Endothelial cell of umbilical vein (primary cell): ENCODE measurements around the gene HS6ST2. TPM values are rescaled to one million over a fixed set of nuclear protein-coding genes. Genes with fewer than 3 reads are reported as not detected.
A peak's percentile ranks its signal among the peaks of the same experiment; 100 is the strongest.

Experiments used
- BruUV-seq: library from RNA; stranded (reverse); fragments of 400-500 nt; replicated peaks from 2 replicates; lab custom pipeline; 2021; lab: Mats Ljungman, UMichigan
- CTCF ChIA-PET: fragments of 300-600, 350-600 bp; sonication (Branson Sonifier 250); formaldehyde crosslinking; loops from one replicate; lab custom pipeline; 2021; ENCODE audit warnings: antibody characterized with exemption, inconsistent platforms; lab: Charles Lee
- POLR2A ChIA-PET: fragments of 300-600, 350-600 bp; sonication (Branson Sonifier 250); formaldehyde crosslinking; loops from one replicate; lab custom pipeline; 2021; ENCODE audit warnings: antibody characterized with exemption, inconsistent platforms; lab: Charles Lee
- DNase-seq: peaks from one replicate; pipeline ENCODE4 v3.0.0-alpha.2; 2011; ENCODE audit warnings: low read depth, low spot score
- FAIRE-seq: peaks from 2 replicates; lab custom pipeline; 2011; peaks lifted over from hg19 to GRCh38; lab: Jason Lieb, UNC
- H2AFZ ChIP-seq: 2 replicates; pipeline ENCODE4 v1.6.0; 2012; ENCODE audit warnings: low read depth, low read length, control low read depth, inconsistent platforms
- H3K27ac ChIP-seq: 2 replicates; pipeline ENCODE4 v1.5.1; 2011; ENCODE audit warnings: low read depth, mild to moderate bottlenecking, control low read depth, low read length, moderate library complexity; ENCODE audit not compliant: insufficient read depth
- H3K27me3 ChIP-seq, 2 experiments: 2 replicates each; pipeline versions ENCODE4 v1.6.0 to v1.6.1; 2011; ENCODE audit warnings: low read length in 2 of 2, mixed read lengths in 1 of 2; ENCODE audit not compliant: control insufficient read depth in 2 of 2, insufficient read depth in 2 of 2
- H3K36me3 ChIP-seq, 2 experiments: 2 replicates in 1 of 2; 3 replicates in 1 of 2; pipeline ENCODE4 v1.5.1; 2011; ENCODE audit warnings: low read length in 2 of 2, mild to moderate bottlenecking in 1 of 2, moderate library complexity in 1 of 2; ENCODE audit not compliant: control insufficient read depth in 2 of 2, insufficient read depth in 2 of 2; ENCODE audit errors: extremely low read depth in 1 of 2
- H3K4me1 ChIP-seq: 3 replicates; pipeline ENCODE4 v1.5.1; 2011; ENCODE audit warnings: mild to moderate bottlenecking, low read length; ENCODE audit not compliant: control insufficient read depth, insufficient read depth; ENCODE audit errors: extremely low read depth
- H3K4me2 ChIP-seq: 2 replicates; pipeline ENCODE4 v1.6.1; 2011; ENCODE audit warnings: low read length, control low read depth, mixed read lengths; ENCODE audit not compliant: insufficient read depth
- H3K4me3 ChIP-seq, 3 experiments: fragments of 200-600 bp in 1 of 3; sonication (generic), shearing (Covaris generic) in 1 of 3; replicated peaks in 1 of 3; 2 replicates each; pipeline ENCODE4 v1.5.1; 2011 to 2016; ENCODE audit warnings: control low read depth in 3 of 3, low read length in 3 of 3, mild to moderate bottlenecking in 2 of 3, inconsistent platforms in 1 of 3, low read depth in 1 of 3, moderate library complexity in 1 of 3; ENCODE audit not compliant: insufficient read depth in 1 of 3
- H3K79me2 ChIP-seq: 2 replicates; pipeline ENCODE4 v1.6.0; 2012; ENCODE audit warnings: low read length, inconsistent platforms; ENCODE audit not compliant: control insufficient read depth, insufficient read depth
- H3K9ac ChIP-seq: replicated peaks from 2 replicates; pipeline ENCODE3; 2011; ENCODE audit warnings: low read length, control low read depth; ENCODE audit not compliant: insufficient read depth; ENCODE audit errors: extremely low read depth
- H3K9me1 ChIP-seq: replicated peaks from 3 replicates; pipeline ENCODE4 v1.6.0; 2011; ENCODE audit warnings: mild to moderate bottlenecking, low read length; ENCODE audit not compliant: control insufficient read depth, insufficient read depth; ENCODE audit errors: extremely low read depth
- H3K9me3 ChIP-seq: replicated peaks from 2 replicates; pipeline ENCODE4 v1.5.1; 2012; ENCODE audit warnings: low read length, inconsistent platforms; ENCODE audit not compliant: control insufficient read depth, insufficient read depth
- H4K20me1 ChIP-seq: replicated peaks from 2 replicates; pipeline ENCODE3; 2011; ENCODE audit warnings: mild to moderate bottlenecking, low read length; ENCODE audit not compliant: control insufficient read depth, insufficient read depth; ENCODE audit errors: extremely low read depth
- EZH2 ChIP-seq: IDR thresholded peaks from 2 replicates; pipeline ENCODE4 v1.6.1; 2012; ENCODE audit warnings: borderline replicate concordance, low read depth, mild to moderate bottlenecking, moderate library complexity, low read length, inconsistent platforms; ENCODE audit not compliant: severe bottlenecking
- FOS ChIP-seq: IDR thresholded peaks from 2 replicates; pipeline ENCODE4 v1.6.1; 2011; ENCODE audit warnings: mild to moderate bottlenecking, low read length, moderate library complexity, borderline replicate concordance; ENCODE audit not compliant: insufficient read depth
- GATA2 ChIP-seq: IDR thresholded peaks from 2 replicates; pipeline ENCODE4 v1.7.0; 2011; ENCODE audit warnings: low read depth, mild to moderate bottlenecking, moderate library complexity, mixed read lengths, low read length; ENCODE audit not compliant: insufficient read length, insufficient read depth
- JUN ChIP-seq: IDR thresholded peaks from 2 replicates; pipeline ENCODE4 v1.6.1; 2011; ENCODE audit warnings: borderline replicate concordance, low read depth; ENCODE audit not compliant: insufficient read length, insufficient read depth
- MYC ChIP-seq: IDR thresholded peaks from one replicate; pipeline ENCODE4 v1.6.1; 2011; ENCODE audit warnings: mild to moderate bottlenecking, low read depth, low read length
- POLR2A ChIP-seq: IDR thresholded peaks from 2 replicates; pipeline ENCODE4 v1.6.1; 2012; ENCODE audit warnings: low read depth, mild to moderate bottlenecking, control low read depth, low read length
- POLR2AphosphoS5 ChIP-seq: IDR thresholded peaks from 2 replicates; pipeline ENCODE4 v1.6.1; 2012; ENCODE audit warnings: low read depth, mild to moderate bottlenecking, control low read depth, low read length, moderate library complexity; ENCODE audit not compliant: insufficient read depth
- dilution Hi-C: fragments of 300-500 bp; cut with MboI; formaldehyde crosslinking; loops from one replicate; pipeline ENCODE4 v1.15.0; 2019; ENCODE audit warnings: low sequenced_read_pairs; ENCODE audit not compliant: extremely low pct_ligation_motif_present
- intact Hi-C: fragments of 100-400 bp; cut with micrococcal nuclease; formaldehyde crosslinking; loops from one replicate; pipeline ENCODE4 v1.10.0; 2022
- polyA plus RNA-seq, 4 experiments: library from polyadenylated mRNA; depleted of rRNA in 3 of 4; stranded (reverse) in 3 of 4; unstranded in 1 of 4; fragments of >200 nt; gene quantifications; 2 replicates each; pipeline versions ENCODE4 v1.2.1 to v1.2.3, GENCODE V29; 2011 to 2012; ENCODE audit warnings: missing spikeins in 1 of 4
- total RNA-seq: library from RNA; stranded (reverse); gene quantifications from 2 replicates; pipeline ENCODE4 v1.2.3, GENCODE V29; 2021
- TF ChIP-seq, protein P1 (sequence below), 2 donors: IDR thresholded peaks; 1 replicate in 1 of 2; 2 replicates in 1 of 2; pipeline ENCODE4 v1.5.1; 2011; ENCODE audit warnings: low read length in 2 of 2, mild to moderate bottlenecking in 2 of 2, moderate library complexity in 2 of 2, control low read depth in 1 of 2, inconsistent platforms in 1 of 2, low read depth in 1 of 2; ENCODE audit not compliant: insufficient read depth in 1 of 2; ENCODE audit errors: extremely low read depth in 1 of 2
- TF ChIP-seq, protein P2 (sequence below): IDR thresholded peaks from 2 replicates; pipeline ENCODE4 v1.6.1; 2011; ENCODE audit not compliant: insufficient read depth, insufficient read length

Gene HS6ST2
- total and polyA plus RNA-seq, 2 donors (not counting 3 experiments of a cell fraction or from before 2014, with no cell fraction given): 0.49 to 0.84 TPM

DNA sequence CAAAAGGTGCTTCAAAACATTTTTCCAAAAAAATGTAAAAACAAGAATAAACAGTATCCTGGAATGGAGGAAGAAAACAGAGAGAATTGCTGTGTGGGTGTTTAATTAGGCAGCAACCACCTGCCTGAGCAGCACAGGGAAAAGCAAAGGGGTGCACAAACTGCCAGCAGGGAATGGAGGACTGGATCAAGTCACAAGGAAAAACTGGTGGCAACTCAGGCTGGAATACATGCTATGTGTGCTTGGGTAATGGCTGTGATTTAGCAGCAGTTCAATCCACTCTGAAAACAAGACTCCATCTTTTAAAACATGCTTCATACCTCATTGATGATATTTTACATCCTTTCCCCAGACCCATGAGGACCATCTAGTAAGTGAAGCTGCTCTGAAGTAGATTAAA lies 179.5 kb downstream of the HS6ST2 start:
- H3K4me3 ChIP-seq: no peak overlapping the region
- no peak overlapping the region for H3K27ac ChIP-seq
- BruUV-seq: no TSS peak
- dilution Hi-C loops: no loop called here
- no peaks in the 10 kb centered on the region for H3K27me3 ChIP-seq
- peak; percentile 1 for DNase-seq
- intact Hi-C loops: no loop called here
- CTCF ChIA-PET: interaction anchor here (0.5 kb wide), 1 partner anchor 382 kb away, joined by 3 read pairs; no protein-coding TSS in a partner anchor
- H2AFZ ChIP-seq: no peak overlapping the region
- TF ChIP-seq, protein P1, sequence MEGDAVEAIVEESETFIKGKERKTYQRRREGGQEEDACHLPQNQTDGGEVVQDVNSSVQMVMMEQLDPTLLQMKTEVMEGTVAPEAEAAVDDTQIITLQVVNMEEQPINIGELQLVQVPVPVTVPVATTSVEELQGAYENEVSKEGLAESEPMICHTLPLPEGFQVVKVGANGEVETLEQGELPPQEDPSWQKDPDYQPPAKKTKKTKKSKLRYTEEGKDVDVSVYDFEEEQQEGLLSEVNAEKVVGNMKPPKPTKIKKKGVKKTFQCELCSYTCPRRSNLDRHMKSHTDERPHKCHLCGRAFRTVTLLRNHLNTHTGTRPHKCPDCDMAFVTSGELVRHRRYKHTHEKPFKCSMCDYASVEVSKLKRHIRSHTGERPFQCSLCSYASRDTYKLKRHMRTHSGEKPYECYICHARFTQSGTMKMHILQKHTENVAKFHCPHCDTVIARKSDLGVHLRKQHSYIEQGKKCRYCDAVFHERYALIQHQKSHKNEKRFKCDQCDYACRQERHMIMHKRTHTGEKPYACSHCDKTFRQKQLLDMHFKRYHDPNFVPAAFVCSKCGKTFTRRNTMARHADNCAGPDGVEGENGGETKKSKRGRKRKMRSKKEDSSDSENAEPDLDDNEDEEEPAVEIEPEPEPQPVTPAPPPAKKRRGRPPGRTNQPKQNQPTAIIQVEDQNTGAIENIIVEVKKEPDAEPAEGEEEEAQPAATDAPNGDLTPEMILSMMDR (IDR thresholded peaks at IDR 0.05; ENCODE audit: extremely low read depth in 1 of 2, insufficient read depth in 1 of 2, low read depth in 1 of 2, low read length in 2 of 2): no peak
- TF ChIP-seq POLR2AphosphoS5: no peak
- TF ChIP-seq POLR2A: no peak
- TF ChIP-seq JUN: no peak
- no peak for TF ChIP-seq EZH2
- TF ChIP-seq GATA2: no peak
- TF ChIP-seq FOS: no peak
- TF ChIP-seq, protein P2, sequence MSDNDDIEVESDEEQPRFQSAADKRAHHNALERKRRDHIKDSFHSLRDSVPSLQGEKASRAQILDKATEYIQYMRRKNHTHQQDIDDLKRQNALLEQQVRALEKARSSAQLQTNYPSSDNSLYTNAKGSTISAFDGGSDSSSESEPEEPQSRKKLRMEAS: no peak
- TF ChIP-seq MYC: no peak
- FAIRE-seq: no peak
- POLR2A ChIA-PET: no interaction called here
- no peaks in the 10 kb centered on the region for H3K36me3 ChIP-seq
- H3K79me2 ChIP-seq: no peaks in the 10 kb centered on the region
- H3K4me1 ChIP-seq: no peaks in the 10 kb centered on the region
- H3K9me3 ChIP-seq: no peaks in the 10 kb centered on the region
- H3K9ac ChIP-seq: no peak overlapping the region
- no peak overlapping the region for H3K4me2 ChIP-seq
- no peaks in the 10 kb centered on the region for H4K20me1 ChIP-seq
- no peaks in the 10 kb centered on the region for H3K9me1 ChIP-seq
